HEK293 (cell line): Measurements from ENCODE around the gene VRK1.

Experiments
- YY1 ChIP-seq: fragments of 450-650 bp; formaldehyde crosslinking; IDR thresholded peaks from 2 replicates; pipeline ENCODE4 v1.5.1; 2018; ENCODE audit warnings: missing biosample characterization, missing genetic modification characterization
- YY2 ChIP-seq: fragments of 450-650 bp; formaldehyde crosslinking; IDR thresholded peaks from 2 replicates; pipeline ENCODE4 v1.5.1; 2016; ENCODE audit warnings: missing biosample characterization, missing genetic modification characterization
- ZFP3 ChIP-seq: fragments of 450-650 bp; formaldehyde crosslinking; IDR thresholded peaks from 2 replicates; pipeline ENCODE4 v1.5.1; 2016; ENCODE audit warnings: low read depth, missing biosample characterization, missing genetic modification characterization
- ZNF114 ChIP-seq: fragments of 450-650 bp; formaldehyde crosslinking; IDR thresholded peaks from 2 replicates; pipeline ENCODE4 v1.5.0; 2017; ENCODE audit warnings: missing biosample characterization, missing genetic modification characterization
- TF ChIP-seq, protein P1 (sequence below): fragments of 450-650 bp; formaldehyde crosslinking; IDR thresholded peaks from 2 replicates; pipeline ENCODE4 v1.5.1; 2016; ENCODE audit warnings: missing biosample characterization, missing genetic modification characterization

DNA sequence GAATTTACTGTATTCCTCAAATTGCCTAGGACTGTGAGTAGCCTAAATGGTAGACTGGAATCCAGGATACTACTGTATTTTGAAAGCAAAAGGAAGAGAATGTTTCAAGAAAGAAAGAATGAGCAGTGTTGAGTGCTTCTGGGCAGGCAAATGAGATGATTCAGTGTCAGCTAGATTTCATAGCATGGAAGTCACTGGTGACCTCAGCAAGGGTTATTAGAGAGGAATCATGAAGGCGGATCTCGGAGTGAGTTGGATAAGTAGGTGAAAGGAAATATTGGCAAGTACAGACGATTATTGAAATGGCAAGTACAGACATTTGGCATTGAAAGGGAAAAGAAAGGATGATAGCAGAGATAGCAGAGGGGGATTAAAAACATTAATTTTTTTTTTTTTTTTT, 27.1 kb downstream of the VRK1 start:
- no peak for TF ChIP-seq ZFP3 (tag by site-specific recombination)
- TF ChIP-seq YY1 (tag by site-specific recombination): no peak
- TF ChIP-seq ZNF114: no peak
- TF ChIP-seq, protein P1, sequence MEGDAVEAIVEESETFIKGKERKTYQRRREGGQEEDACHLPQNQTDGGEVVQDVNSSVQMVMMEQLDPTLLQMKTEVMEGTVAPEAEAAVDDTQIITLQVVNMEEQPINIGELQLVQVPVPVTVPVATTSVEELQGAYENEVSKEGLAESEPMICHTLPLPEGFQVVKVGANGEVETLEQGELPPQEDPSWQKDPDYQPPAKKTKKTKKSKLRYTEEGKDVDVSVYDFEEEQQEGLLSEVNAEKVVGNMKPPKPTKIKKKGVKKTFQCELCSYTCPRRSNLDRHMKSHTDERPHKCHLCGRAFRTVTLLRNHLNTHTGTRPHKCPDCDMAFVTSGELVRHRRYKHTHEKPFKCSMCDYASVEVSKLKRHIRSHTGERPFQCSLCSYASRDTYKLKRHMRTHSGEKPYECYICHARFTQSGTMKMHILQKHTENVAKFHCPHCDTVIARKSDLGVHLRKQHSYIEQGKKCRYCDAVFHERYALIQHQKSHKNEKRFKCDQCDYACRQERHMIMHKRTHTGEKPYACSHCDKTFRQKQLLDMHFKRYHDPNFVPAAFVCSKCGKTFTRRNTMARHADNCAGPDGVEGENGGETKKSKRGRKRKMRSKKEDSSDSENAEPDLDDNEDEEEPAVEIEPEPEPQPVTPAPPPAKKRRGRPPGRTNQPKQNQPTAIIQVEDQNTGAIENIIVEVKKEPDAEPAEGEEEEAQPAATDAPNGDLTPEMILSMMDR (tag by site-specific recombination): no peak
- no peak for TF ChIP-seq YY2 (tag by site-specific recombination)
